HEK293T (cell line): ENCODE measurements around the gene CANT1.
"Not testable (repeated sequence)": the region's sequence is repeated elsewhere in the genome, so short reads cannot be mapped to it uniquely, and the experiment has no call there.

Source experiments
- CTCF ChIA-PET: fragments of 350-600 bp; formaldehyde crosslinking; extraction: SDS; loops from one replicate; lab custom pipeline; 2021; ENCODE audit warnings: antibody characterized with exemption, inconsistent platforms; lab: Yijun Ruan, JAX
- POLR2A ChIA-PET: fragments of 350-600 bp; formaldehyde crosslinking; extraction: SDS; loops from one replicate; lab custom pipeline; 2020; ENCODE audit warnings: antibody characterized with exemption, inconsistent platforms; lab: Yijun Ruan, JAX
- DNase-seq: peaks from one replicate; pipeline ENCODE4 v3.0.0; 2012; ENCODE audit warnings: mixed read lengths; ENCODE audit errors: extremely low spot score
- ARNT ChIP-seq: fragments of 450-650 bp; IDR thresholded peaks from 2 replicates; pipeline ENCODE4 v1.6.1; 2017; ENCODE audit warnings: mild to moderate bottlenecking
- BHLHE40 ChIP-seq: fragments of 450-650 bp; IDR thresholded peaks from 2 replicates; pipeline ENCODE4 v1.6.1; 2016; ENCODE audit warnings: mild to moderate bottlenecking, moderate library complexity, borderline replicate concordance
- CTBP1 ChIP-seq: fragments of 450-650 bp; IDR thresholded peaks from 2 replicates; pipeline ENCODE4 v1.6.1; 2016; ENCODE audit warnings: borderline replicate concordance
- ELF4 ChIP-seq: fragments of 450-650 bp; IDR thresholded peaks from 2 replicates; pipeline ENCODE4 v1.6.1; 2017; ENCODE audit warnings: antibody characterized with exemption
- FOXA1 ChIP-seq: fragments of 450-650 bp; IDR thresholded peaks from 2 replicates; pipeline ENCODE4 v1.6.1; 2016; ENCODE audit warnings: mild to moderate bottlenecking
- FOXK2 ChIP-seq: fragments of 450-650 bp; IDR thresholded peaks from 2 replicates; pipeline ENCODE4 v1.6.1; 2016; ENCODE audit warnings: mild to moderate bottlenecking
- FOXM1 ChIP-seq: fragments of 450-650 bp; IDR thresholded peaks from 2 replicates; pipeline ENCODE4 v1.6.1; 2017; ENCODE audit warnings: mild to moderate bottlenecking, borderline replicate concordance
- HDGF ChIP-seq: fragments of 450-650 bp; IDR thresholded peaks from 2 replicates; pipeline ENCODE4 v1.6.1; 2017; ENCODE audit warnings: antibody characterized with exemption, borderline replicate concordance
- L3MBTL2 ChIP-seq: fragments of 450-650 bp; conservative IDR thresholded peaks from 2 replicates; pipeline ENCODE4 v1.6.1; 2016; ENCODE audit warnings: mild to moderate bottlenecking
- LEF1 ChIP-seq: fragments of 450-650 bp; IDR thresholded peaks from 2 replicates; pipeline ENCODE4 v1.6.1; 2017; ENCODE audit warnings: mild to moderate bottlenecking, borderline replicate concordance
- NFRKB ChIP-seq: fragments of 450-650 bp; IDR thresholded peaks from 2 replicates; pipeline ENCODE4 v1.6.1; 2016; ENCODE audit warnings: mild to moderate bottlenecking, moderate library complexity
- SP1 ChIP-seq: fragments of 450-650 bp; IDR thresholded peaks from 2 replicates; pipeline ENCODE4 v1.6.1; 2017
- SUZ12 ChIP-seq: fragments of 450-650 bp; IDR thresholded peaks from 2 replicates; pipeline ENCODE4 v1.6.1; 2016; ENCODE audit warnings: mild to moderate bottlenecking
- TARDBP ChIP-seq: fragments of 450-650 bp; IDR thresholded peaks from 2 replicates; pipeline ENCODE4 v1.6.1; 2016
- ZNF384 ChIP-seq: fragments of 450-650 bp; IDR thresholded peaks from 2 replicates; pipeline ENCODE4 v1.6.1; 2016
- TF ChIP-seq, protein P1 (sequence below): fragments of 450-650 bp; IDR thresholded peaks from 2 replicates; pipeline ENCODE4 v1.6.1; 2016

The CANT1 gene

DNA sequence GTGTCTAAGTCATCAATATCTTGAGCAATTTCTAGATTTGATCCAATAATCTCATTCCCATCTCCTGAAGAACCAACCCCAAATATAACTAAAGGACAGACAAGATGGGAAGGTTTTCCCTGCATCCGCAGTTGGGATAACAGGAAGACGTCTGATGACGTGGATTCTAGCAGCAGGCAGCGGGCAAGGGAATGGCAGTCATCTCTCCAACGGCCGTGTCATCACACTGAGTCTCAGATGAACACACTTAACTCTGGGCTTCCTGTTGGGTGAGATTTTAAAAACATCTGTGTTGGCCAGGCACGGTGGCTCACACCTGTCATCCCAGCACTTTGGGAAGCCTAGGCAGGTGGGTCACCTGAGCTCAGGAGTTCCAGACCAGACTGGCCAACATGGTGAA, 63.4 kb downstream of the CANT1 start:
- ChIA-PET CTCF (no interaction called here), POLR2A (no interaction called here)
- DNase-seq, result no peak
- TF ChIP-seq HDGF, result no peak
- TF ChIP-seq CTBP1, result no peak
- no peak for TF ChIP-seq ARNT
- no peak for TF ChIP-seq BHLHE40
- no peak for TF ChIP-seq L3MBTL2
- TF ChIP-seq ELF4, result no peak
- no peak for TF ChIP-seq NFRKB

DNA sequence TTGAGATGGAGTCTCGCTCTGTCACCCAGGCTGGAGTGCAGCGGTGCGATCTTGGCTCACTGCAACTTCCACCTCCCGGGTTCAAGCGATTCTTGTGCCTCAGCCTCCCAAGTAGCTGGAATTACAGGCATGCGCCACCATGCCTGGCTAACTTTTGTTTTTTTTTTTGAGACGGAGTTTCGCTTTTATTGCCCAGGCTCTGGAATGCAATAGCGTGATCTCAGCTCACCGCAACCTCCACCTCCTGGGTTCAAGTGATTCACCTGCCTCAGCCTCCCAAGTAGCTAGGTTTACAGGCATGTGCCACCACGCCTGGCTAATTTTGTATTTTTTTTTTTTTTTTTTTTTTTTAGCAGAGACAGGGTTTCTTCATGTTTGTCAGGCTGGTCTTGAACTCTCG, 64.1 kb downstream of the CANT1 start:
- CTCF ChIA-PET, DNase-seq, POLR2A ChIA-PET: not testable (repeated sequence)

DNA sequence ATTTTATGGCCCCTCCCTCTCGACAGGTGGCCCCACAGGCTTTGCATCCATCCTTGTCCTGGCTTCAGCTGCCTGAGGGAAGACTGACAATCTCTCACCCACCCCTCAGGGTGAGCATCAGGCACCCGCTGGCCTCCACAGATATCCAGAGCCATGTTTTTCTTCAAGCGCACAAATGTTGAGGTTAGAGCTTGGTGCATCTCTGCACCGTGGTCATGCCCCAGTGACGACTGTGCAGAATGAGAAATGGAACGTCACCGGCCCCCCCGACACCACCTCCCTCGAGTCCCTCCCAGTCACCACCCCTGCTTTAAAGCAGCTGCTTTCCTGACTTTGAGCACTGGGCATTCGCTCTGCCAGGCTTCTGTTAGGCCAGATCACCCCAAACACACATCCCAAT, 64.6 kb downstream of the CANT1 start:
- ChIA-PET CTCF (interaction anchor here (0.7 kb wide), 1 partner anchor 31 kb away, joined by 3 read pairs; no protein-coding TSS in a partner anchor), POLR2A (no interaction called here)
- DNase-seq, result no peak
- TF ChIP-seq SP1 (no peak), FOXM1 (no peak), HDGF (no peak), ELF4 (no peak), CTBP1 (no peak), FOXA1 (no peak), L3MBTL2 (no peak), FOXK2 (no peak), ZNF384 (no peak), TARDBP (no peak), LEF1 (no peak), SUZ12 (no peak), NFRKB (no peak)
- TF ChIP-seq, protein P1, sequence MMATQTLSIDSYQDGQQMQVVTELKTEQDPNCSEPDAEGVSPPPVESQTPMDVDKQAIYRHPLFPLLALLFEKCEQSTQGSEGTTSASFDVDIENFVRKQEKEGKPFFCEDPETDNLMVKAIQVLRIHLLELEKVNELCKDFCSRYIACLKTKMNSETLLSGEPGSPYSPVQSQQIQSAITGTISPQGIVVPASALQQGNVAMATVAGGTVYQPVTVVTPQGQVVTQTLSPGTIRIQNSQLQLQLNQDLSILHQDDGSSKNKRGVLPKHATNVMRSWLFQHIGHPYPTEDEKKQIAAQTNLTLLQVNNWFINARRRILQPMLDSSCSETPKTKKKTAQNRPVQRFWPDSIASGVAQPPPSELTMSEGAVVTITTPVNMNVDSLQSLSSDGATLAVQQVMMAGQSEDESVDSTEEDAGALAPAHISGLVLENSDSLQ, result no peak

DNA sequence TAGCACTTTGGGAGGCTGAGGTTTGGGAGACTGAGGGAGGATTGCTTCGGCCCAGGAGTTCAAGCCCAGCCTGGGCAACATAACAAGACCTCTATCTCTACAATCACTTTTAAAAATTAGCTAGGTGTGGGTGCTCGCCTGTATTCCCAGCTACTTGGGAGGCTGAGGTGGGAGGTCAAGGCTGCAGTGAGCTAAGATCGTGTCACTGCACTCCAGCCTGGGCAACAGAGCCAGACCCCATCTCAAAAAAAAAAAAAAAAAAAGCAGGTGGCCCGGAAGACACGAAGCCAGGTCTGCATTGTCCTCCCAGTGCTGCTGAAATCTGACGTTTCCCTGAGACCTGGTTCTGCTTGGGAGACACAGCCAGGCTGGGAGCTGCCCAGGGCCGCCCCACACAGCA, 65.5 kb downstream of the CANT1 start:
- POLR2A ChIA-PET, result interaction anchor here (1.6 kb wide), 1 partner anchor 36 kb away, joined by 3 read pairs; the partner anchor contains the start of gene LGALS3BP
- DNase-seq, result no peak
- CTCF ChIA-PET, result interaction anchor here (0.6 to 0.7 kb wide), 2 partner anchors 22 to 32 kb away, joined by 3 to 4 read pairs; no protein-coding TSS in a partner anchor
- no peak for TF ChIP-seq L3MBTL2
- TF ChIP-seq NFRKB, result no peak
- TF ChIP-seq BHLHE40, result no peak
- no peak for TF ChIP-seq CTBP1
- no peak for TF ChIP-seq ELF4
- TF ChIP-seq, protein P1, result no peak
- no peak for TF ChIP-seq HDGF
- no peak for TF ChIP-seq SUZ12
- TF ChIP-seq SP1, result no peak
- TF ChIP-seq ARNT, result no peak
- TF ChIP-seq ZNF384, result no peak
- no peak for TF ChIP-seq FOXA1
- TF ChIP-seq LEF1, result no peak
- TF ChIP-seq TARDBP, result no peak
- no peak for TF ChIP-seq FOXM1
- TF ChIP-seq FOXK2, result no peak
